WI38 (cell line): ENCODE data around the gene SLC26A11.

Experiments used
- H3K4me3 ChIP-seq: 2 replicates; pipeline ENCODE4 v1.5.1; 2011; ENCODE audit warnings: low read depth, mild to moderate bottlenecking, control low read depth, low read length
- TF ChIP-seq, protein P1 (sequence below): IDR thresholded peaks from 2 replicates; pipeline ENCODE4 v1.5.1; 2012; ENCODE audit warnings: low read depth, mild to moderate bottlenecking, control low read depth, low read length

Gene SLC26A11

DNA sequence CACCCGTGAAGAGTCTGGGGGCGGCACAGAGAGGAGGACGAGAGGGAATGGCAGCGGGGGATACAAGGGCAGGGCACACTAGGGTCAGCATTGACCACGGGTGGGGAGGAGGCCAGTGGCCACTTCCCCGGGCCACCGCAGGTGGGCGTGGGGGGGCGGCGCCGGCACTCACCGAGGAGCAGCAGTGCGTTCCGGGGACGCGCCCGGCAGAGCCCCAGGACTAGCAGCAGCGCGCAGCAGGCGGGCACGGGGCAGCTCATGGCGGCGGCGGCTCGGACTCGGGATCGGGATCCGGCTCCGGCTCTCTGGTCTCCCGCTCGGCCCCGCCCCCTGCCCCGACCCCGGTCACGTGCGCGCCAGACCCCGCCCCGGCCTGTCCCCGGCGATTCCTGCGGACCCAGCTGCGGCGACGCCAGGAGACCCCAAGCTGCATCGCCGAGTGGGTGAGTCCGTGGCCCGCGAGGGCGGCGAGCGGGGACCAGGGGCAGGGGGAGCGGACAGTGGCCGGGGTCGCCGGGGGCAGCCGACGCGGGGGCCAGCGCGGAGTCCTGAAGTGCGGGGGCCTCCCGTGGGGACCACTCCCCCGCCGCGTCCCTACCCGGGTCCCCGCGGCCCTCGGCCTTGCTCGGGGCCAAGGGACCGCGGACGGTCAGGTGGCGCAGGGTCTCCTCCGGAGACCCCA lies at the start of gene SLC26A11, which contains the start of gene SGSH:
Gene SLC26A11, plus strand, starts transcription at position 374 of the 682 bp plus-strand sequence. CDS start 1,134 bp downstream, outside the sequence.
Gene SGSH, minus strand, starts transcription at position 280 of the 682 bp plus-strand sequence. Its CDS starts 20 bp downstream, at position 260.
- H3K4me3 ChIP-seq, result peak within 1 kb of the TSS; percentile 94
- TF ChIP-seq, protein P1, sequence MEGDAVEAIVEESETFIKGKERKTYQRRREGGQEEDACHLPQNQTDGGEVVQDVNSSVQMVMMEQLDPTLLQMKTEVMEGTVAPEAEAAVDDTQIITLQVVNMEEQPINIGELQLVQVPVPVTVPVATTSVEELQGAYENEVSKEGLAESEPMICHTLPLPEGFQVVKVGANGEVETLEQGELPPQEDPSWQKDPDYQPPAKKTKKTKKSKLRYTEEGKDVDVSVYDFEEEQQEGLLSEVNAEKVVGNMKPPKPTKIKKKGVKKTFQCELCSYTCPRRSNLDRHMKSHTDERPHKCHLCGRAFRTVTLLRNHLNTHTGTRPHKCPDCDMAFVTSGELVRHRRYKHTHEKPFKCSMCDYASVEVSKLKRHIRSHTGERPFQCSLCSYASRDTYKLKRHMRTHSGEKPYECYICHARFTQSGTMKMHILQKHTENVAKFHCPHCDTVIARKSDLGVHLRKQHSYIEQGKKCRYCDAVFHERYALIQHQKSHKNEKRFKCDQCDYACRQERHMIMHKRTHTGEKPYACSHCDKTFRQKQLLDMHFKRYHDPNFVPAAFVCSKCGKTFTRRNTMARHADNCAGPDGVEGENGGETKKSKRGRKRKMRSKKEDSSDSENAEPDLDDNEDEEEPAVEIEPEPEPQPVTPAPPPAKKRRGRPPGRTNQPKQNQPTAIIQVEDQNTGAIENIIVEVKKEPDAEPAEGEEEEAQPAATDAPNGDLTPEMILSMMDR, result no peak

GRCh38 chr17:80171681-80172080 lies 48.5 kb upstream of the SLC26A11 start:
- TF ChIP-seq, protein P1, result no peak
- no peak overlapping the region for H3K4me3 ChIP-seq

- no peak overlapping the region for H3K4me3 ChIP-seq
- TF ChIP-seq, protein P1, result no peak
Observed at GRCh38 chr17:80173126-80173525, 47.1 kb upstream of the SLC26A11 start.

GRCh38 chr17:80173916-80174315 lies 46.3 kb upstream of the SLC26A11 start:
- TF ChIP-seq, protein P1, result no peak
- no peak overlapping the region for H3K4me3 ChIP-seq

DNA sequence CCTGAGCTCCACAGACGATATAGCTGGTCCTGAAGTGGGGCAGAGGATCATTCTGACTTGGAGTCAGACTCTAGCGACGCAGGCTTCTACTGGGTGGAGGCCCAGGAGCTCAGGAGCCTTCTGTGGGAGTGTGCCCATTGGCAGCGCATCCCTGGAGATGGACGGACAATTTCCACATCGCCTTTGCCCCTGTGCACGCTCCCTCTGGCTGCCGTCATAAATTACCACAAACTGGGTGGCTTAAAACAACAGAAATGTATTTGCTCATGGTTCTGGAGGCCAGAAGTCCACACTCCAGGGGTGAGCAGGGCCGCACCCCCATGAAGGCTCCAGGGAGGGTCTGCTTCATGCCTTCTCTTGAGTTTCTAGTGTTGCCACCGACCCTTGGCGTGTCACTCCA lies 43.5 kb upstream of the SLC26A11 start:
- no peak overlapping the region for H3K4me3 ChIP-seq
- TF ChIP-seq, protein P1, result no peak

GRCh38 chr17:80177986-80178595 lies 42.1 kb upstream of the SLC26A11 start:
- H3K4me3 ChIP-seq, result no peak overlapping the region
- TF ChIP-seq, protein P1, result no peak

GRCh38 chr17:80180192-80180591 lies 40.0 kb upstream of the SLC26A11 start:
- TF ChIP-seq, protein P1, result no peak
- H3K4me3 ChIP-seq, result no peak overlapping the region
